ENCODE results near the gene WDR62.

Gene WDR62

DNA sequence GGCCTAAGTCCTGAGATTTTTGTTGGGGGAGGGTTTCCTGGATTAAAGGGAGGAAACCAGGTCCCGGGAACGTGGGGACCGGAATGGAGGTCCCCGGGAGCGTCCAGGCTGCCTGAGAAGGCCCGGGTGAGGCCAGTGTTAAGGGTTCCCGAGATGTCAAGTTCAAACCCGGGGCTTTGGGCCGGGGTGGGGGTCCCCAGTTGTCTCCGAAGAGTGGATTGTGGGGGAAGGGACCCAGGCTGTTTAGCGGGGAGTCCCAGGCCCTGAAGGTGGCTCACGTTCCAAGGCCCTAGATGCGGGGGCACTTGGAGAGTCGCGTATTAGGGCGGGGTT, 97.3 kb downstream of the WDR62 start:
- no peak for TF ChIP-seq EZH2phosphoT487 (IDR thresholded peaks at IDR 0.05; ENCODE audit: low read depth)
- no peak overlapping the region for H3K4me3 ChIP-seq (ENCODE audit: low read length)
- H3K9ac ChIP-seq (ENCODE audit: low read length) = no peak overlapping the region
- H3K4me2 ChIP-seq (ENCODE audit: low read length) = no peak overlapping the region
- no peaks in the 10 kb centered on the region; the same call in 1 of the 2 replicates for H4K20me1 ChIP-seq (ENCODE audit: insufficient read depth, low read length)
- H3K4me1 ChIP-seq (ENCODE audit: low read length) = no peaks in the 10 kb centered on the region
- no peak overlapping the region for H3K27ac ChIP-seq (ENCODE audit: low read length)
- no peaks in the 10 kb centered on the region for H3K27me3 ChIP-seq (ENCODE audit: low read depth, low read length)
- no peak overlapping the region for H2AFZ ChIP-seq (ENCODE audit: low read depth, low read length)
- H3K9me3 ChIP-seq (ENCODE audit: insufficient read depth, low read length) = no peaks in the 10 kb centered on the region
- peaks cover 33% of the 10 kb centered on the region for H3K36me3 ChIP-seq (replicated peaks; ENCODE audit: low read depth, low read length)
- no peaks in the 10 kb centered on the region for H3K79me2 ChIP-seq (ENCODE audit: low read length)

DNA sequence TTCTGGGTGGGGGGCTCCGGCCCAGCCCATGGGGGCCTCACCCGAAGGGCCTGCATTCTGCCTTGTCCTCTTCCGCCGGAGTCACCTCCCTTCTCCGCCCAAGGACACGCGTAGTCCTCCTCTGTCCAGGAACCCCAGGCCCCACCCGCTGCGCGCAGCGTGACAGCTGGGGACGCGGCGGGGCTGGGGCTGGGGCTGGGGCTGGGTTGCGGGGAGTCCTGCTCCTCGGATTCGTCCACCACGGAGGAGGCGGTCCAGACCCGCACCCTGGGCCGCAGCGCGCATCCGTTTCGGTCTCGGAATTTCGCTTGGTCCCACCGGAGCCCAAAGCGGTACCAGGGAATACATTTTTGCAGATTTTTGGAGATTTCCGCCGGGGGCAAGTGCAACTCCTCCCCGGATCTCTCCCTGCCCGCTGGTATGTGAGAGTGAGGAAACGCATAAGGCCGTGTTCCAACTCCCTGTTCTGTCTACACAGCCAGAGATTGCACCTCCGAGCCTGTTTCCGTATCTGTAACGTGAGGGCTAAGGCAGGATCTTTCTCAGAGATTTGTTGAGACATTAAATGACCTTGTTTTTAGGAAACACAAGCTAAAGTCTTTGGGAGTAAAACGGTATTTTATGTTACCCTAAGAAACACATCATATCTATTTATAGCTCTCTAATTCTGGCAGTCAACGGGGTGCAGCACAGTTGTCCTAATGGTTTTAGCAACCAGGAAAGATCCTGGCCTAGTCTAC, 97.8 kb downstream of the WDR62 start, which contains the start of gene COX7A1:
Gene COX7A1, minus strand, starts transcription at position 96 of the 740 bp plus-strand sequence. Its CDS starts 40 bp downstream, at position 56.
- peaks cover 30% of the 10 kb centered on the region for H3K36me3 ChIP-seq (replicated peaks; ENCODE audit: low read depth, low read length)
- H4K20me1 ChIP-seq (ENCODE audit: insufficient read depth, low read length) = no peaks in the 10 kb centered on the region; the same call in 1 of the 2 replicates
- no peaks in the 10 kb centered on the region for H3K4me1 ChIP-seq (ENCODE audit: low read length)
- TF ChIP-seq, protein P1, sequence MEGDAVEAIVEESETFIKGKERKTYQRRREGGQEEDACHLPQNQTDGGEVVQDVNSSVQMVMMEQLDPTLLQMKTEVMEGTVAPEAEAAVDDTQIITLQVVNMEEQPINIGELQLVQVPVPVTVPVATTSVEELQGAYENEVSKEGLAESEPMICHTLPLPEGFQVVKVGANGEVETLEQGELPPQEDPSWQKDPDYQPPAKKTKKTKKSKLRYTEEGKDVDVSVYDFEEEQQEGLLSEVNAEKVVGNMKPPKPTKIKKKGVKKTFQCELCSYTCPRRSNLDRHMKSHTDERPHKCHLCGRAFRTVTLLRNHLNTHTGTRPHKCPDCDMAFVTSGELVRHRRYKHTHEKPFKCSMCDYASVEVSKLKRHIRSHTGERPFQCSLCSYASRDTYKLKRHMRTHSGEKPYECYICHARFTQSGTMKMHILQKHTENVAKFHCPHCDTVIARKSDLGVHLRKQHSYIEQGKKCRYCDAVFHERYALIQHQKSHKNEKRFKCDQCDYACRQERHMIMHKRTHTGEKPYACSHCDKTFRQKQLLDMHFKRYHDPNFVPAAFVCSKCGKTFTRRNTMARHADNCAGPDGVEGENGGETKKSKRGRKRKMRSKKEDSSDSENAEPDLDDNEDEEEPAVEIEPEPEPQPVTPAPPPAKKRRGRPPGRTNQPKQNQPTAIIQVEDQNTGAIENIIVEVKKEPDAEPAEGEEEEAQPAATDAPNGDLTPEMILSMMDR (IDR thresholded peaks at IDR 0.05; ENCODE audit: low read depth, low read length) = no peak
- no peak within 1 kb of the TSS for H3K4me3 ChIP-seq (ENCODE audit: low read length)
- H3K9me3 ChIP-seq (ENCODE audit: insufficient read depth, low read length) = no peaks in the 10 kb centered on the region
- H3K9ac ChIP-seq (ENCODE audit: low read length) = no peak within 1 kb of the TSS
- H3K27me3 ChIP-seq (ENCODE audit: low read depth, low read length) = no peaks in the 10 kb centered on the region
- H2AFZ ChIP-seq (ENCODE audit: low read depth, low read length) = no peak within 1 kb of the TSS
- no peak within 1 kb of the TSS for H3K27ac ChIP-seq (ENCODE audit: low read length)
- H3K79me2 ChIP-seq (ENCODE audit: low read length) = no peaks in the 10 kb centered on the region
- H3K4me2 ChIP-seq (ENCODE audit: low read length) = no peak within 1 kb of the TSS

DNA sequence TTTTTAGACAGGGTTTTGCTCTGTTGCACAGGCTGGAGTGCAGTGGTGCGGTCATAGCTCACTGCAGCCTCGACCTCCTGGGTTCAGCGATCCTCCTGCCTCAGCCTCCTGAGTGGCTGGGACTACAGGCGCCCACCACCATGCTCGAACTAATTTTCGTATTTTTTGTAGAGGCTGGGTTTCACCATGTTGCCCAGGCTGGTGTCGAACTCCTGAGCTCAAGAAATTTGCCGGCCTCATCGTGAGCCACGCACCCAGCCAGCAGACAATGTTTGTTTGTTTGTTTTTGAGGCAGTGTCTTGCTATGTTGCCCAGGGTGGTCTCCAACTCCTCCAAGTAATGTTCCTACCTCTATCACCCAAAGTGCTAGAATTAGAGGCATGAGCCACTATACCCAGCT, 98.4 kb downstream of the WDR62 start:
- no peak overlapping the region for H2AFZ ChIP-seq (ENCODE audit: low read depth, low read length)
- no peak overlapping the region for H3K27ac ChIP-seq (ENCODE audit: low read length)
- H3K36me3 ChIP-seq (replicated peaks; ENCODE audit: low read depth, low read length) = peaks cover 30% of the 10 kb centered on the region
- H3K4me3 ChIP-seq (ENCODE audit: low read length) = no peak overlapping the region
- H3K79me2 ChIP-seq (ENCODE audit: low read length) = no peaks in the 10 kb centered on the region
- no peaks in the 10 kb centered on the region for H3K4me1 ChIP-seq (ENCODE audit: low read length)
- no peak overlapping the region for H3K9ac ChIP-seq (ENCODE audit: low read length)
- H3K4me2 ChIP-seq (ENCODE audit: low read length) = no peak overlapping the region
- H3K27me3 ChIP-seq (ENCODE audit: low read depth, low read length) = no peaks in the 10 kb centered on the region
- no peaks in the 10 kb centered on the region for H3K9me3 ChIP-seq (ENCODE audit: insufficient read depth, low read length)
- H4K20me1 ChIP-seq (ENCODE audit: insufficient read depth, low read length) = no peaks in the 10 kb centered on the region; the same call in 1 of the 2 replicates
- no peak for TF ChIP-seq EZH2phosphoT487 (IDR thresholded peaks at IDR 0.05; ENCODE audit: low read depth)
- TF ChIP-seq, protein P1 (IDR thresholded peaks at IDR 0.05; ENCODE audit: low read depth, low read length) = no peak
